ENCODE measurements around the gene MRNIP.

DNA sequence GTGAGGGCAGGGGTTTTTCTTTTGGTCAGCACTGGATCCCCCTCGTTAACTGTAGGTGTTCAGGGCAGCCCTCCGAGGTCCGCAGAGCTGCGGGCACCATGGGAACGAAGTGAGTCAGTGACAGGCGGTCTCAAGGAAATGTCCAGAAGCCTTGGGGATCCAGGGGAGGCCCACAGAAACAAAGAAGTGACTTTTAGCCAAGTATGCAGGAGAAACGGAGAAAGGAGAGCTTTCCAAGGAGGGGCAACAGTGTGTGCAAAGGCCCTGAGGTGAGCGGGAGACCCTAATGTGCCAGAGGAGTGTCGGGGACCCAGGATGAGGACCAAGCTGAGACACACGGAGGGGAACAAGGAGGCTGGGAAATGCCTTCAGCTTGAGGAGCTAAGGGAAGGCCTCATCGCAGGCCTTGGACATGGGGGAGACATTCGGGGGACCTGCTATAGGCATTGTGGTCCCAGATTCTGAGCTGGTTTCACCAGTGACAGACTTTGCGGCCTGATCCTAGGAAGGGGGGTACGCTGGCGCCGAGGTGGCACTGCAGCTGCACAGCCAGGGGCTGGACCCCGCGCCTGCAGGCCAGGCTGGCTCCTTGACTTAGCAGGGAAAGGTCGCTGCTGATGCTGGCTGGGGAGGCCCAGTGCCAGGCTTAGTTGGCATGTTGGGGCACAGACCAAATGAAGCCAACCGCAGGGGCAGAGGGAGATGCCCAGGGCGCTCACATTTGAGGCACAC, 61.6 kb downstream of the MRNIP start:
- TF ChIP-seq SP1 (IDR thresholded peaks at IDR 0.05; ENCODE audit: low read depth) (no peak), EZH2 (IDR thresholded peaks at IDR 0.05) (no peak), POLR2AphosphoS5 (IDR thresholded peaks at IDR 0.05; ENCODE audit: low read depth, low read length) (no peak)
- TF ChIP-seq, protein P1, sequence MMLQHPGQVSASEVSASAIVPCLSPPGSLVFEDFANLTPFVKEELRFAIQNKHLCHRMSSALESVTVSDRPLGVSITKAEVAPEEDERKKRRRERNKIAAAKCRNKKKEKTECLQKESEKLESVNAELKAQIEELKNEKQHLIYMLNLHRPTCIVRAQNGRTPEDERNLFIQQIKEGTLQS (IDR thresholded peaks at IDR 0.05) = no peak
